GM08714 (cell line): Measurements from ENCODE around the gene PCDH9.

Experiments
- H3K4me3 ChIP-seq: fragments of 200-500 bp; sonication (Bioruptor generic); 2 replicates; pipeline ENCODE4 v1.5.1; 2014; ENCODE audit warnings: mild to moderate bottlenecking, low read length, inconsistent platforms
- ZNF274 ChIP-seq: IDR thresholded peaks from 2 replicates; pipeline ENCODE4 v1.6.1; 2012; ENCODE audit warnings: mild to moderate bottlenecking, low read depth, low read length

Gene PCDH9

DNA sequence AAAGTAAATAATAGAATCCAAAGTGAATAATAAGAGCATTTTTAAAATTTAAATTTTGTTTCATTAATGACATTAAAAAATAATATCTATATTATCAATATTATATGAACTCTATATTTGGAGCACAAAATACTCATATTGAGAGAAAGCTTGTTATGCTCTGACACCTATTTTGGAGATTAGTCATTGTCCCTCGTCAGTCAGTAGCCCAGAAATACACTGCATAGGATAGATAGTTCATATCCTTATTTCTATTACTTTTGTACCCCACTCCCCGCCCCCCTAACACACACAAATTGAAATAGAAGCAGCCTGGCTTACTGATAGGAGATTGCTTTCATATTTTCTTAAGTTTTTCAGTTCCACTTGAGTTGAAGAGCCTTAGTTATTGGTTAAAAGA, 652.8 kb downstream of the PCDH9 start:
- no peak overlapping the region for H3K4me3 ChIP-seq
- no peak for TF ChIP-seq ZNF274

DNA sequence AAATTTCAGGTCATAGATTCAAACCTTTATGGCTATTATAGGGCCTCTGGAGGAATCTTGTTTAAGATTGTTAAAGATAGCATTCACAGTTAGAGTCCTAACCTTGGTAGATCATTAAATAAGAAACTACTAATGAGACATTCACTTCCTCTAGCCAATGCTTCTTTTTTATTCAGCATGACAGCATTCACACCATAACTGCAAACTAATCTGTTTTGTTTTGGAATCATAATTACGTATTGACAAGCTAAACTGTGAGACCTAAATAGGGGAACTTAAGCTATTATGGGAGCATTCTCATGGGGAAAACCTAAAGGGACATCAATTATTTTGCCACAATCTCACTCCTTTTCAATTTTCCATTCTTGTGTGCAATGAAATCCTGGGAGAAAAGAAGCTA, 653.8 kb downstream of the PCDH9 start:
- TF ChIP-seq ZNF274, result no peak
- no peak overlapping the region for H3K4me3 ChIP-seq

DNA sequence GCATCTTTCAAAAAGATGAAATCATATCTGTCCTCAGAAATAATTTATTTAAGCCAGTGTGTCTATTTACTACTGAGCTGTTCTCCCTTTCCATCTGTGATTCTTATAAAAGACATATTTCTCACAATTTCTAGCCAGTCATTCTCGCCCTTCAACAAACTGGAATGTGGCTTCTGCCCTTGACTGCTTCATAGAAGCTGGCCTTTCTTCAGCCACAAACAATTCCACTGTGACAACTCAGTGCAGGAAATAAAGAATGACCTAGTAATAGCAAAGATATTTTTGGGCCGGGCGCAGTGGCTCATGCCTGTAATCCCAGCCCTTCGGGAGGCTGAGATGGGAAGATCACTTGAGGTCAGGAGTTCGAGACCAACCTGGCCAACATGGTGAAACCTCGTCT, 655.5 kb downstream of the PCDH9 start:
- H3K4me3 ChIP-seq, result no peak overlapping the region
- TF ChIP-seq ZNF274, result no peak

DNA sequence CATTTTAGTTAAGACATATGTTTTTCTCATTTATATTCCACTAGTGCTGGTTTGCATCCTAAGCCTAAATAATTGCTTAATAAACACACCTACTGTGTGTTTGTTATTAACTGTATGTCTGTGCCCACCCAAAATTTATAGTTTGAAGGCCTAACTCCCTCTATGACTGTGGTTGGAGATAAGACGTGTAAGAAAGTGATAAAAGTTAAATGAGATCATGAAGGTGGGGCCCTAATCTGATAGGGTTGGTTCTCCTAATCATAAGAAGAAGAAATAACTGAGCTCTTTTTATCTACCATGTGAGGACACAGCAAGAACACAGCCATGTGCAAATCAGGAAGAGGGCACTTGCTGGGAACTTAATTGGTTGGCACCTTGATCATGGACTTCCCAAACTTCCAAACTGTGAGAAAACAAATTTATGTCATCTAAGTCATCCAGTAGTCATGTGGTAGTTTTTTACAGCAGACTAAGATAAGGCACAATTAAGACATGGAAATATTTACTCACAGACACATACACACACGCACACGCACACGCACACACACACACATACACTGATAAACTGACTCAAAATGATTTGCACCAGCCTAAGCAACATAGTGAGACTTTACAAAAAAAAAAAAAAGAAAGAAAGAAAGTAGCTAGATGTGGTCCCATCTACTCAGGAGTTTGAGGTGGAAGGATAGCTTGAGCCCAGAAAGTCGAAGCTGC, 662.1 kb downstream of the PCDH9 start:
- no peak overlapping the region for H3K4me3 ChIP-seq
- TF ChIP-seq ZNF274, result no peak

DNA sequence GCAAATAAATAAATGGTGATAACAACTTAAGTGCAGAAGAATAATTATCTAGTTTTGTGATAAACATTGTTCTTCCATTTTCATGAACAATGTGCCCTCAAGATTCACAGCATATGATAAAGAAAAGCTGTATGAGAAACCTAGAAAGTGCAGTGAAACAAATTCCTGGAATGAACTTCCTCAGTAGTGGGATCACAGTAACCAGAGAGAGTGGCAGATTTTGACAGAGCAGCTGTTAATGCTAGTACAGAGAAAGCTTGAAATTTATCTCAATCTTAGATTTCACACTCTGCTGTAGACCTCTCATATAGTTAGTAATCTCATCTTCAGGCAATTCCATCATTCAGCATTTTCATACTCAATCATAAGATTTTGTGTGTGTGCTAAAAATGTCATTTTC, 664.9 kb downstream of the PCDH9 start:
- H3K4me3 ChIP-seq, result no peak overlapping the region
- TF ChIP-seq ZNF274, result no peak

DNA sequence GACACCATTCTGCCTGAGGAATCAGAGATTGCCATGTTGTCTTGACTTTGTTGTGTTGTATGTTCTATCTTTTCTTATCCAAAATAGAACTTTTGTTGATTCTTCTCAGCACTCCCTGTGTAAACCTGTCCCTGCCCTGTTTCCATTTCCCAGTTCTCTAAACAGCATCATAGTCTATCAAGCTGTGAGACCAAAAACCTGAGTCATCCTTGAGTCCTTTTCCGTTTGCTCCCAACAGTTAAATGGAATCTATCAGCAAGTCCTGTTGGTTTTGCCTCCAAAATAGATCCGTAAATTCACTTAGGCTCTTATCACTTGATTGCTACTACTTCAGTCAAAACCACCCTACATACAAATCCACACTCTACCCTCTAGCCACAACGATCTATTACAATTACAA, 667.1 kb downstream of the PCDH9 start:
- H3K4me3 ChIP-seq, result no peak overlapping the region
- no peak for TF ChIP-seq ZNF274

DNA sequence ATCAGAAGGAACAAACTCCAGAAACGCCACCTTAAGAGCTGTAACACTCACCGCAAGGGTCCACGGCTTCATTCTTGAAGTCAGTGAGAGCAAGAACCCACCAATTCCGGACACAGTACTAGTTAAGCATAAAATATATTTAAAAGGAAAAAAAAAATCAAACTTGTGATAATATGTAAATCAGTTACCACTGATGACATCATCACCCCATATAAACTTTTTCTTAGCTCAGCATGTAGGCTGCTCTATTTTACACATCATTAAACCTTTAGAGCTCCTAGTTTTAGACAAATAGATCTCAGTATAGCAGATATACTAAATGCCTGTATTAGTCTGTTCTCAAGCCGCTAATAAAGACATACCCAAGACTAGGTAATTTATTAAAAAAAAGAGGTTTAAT, 668.1 kb downstream of the PCDH9 start:
- no peak for TF ChIP-seq ZNF274
- no peak overlapping the region for H3K4me3 ChIP-seq

DNA sequence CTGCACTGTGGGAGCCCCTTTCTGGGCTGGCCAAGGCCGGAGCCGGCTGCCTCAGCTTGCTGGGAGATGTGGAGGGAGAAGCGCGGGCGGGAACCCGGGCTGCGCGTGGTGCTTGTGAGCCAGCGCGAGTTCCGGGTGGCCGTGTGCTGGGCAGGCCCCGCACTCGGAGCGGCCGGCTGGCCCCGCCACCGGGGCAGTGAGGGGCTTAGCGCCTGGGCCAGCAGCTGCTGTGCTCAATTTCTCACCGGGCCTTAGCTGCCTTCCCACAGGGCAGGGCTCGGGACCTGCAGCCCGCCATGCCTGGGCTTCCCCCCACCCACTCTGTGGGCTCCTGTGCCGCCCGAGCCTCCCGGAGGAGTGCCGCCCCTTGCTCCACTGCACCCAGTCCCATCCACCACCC, 669.1 kb downstream of the PCDH9 start:
- no peak overlapping the region for H3K4me3 ChIP-seq
- TF ChIP-seq ZNF274, result no peak

DNA sequence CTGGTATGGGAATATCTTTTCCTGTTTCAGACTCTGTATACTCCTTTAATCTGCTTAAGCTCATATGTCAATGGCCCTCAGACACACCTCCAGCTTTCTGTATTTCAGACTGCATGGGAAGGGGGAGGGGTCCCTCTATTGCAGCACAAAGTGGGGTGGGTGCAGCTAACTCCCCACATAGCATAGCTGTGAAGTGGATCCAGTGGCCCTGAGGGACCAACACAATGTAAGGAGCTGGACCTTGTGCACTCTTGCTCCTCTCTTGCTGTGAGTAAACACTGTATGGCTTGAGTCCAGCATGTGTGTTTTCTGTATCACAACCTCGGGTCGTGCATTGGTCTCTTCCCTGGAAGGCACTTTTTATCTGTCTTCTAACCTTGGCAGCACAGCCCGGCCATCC, 669.9 kb downstream of the PCDH9 start:
- H3K4me3 ChIP-seq, result no peak overlapping the region
- TF ChIP-seq ZNF274, result no peak

DNA sequence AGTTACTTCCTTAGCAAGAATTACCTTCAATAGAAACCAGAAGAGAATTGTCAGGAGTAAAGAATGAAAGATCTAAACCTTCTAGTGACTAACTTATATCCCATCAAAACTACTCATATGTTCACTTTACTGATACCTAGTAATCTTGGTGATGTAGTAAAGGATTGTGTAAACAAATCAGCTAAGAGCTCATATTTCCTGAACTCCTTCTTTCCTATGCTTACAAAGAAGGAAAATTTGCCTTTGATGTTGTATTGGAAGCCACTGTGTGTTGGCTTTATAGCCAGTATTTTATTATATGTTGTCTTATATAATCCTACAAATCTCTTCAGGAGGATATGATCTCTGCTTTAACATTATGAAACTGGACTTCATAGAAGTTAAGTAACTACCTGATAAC, 671.0 kb downstream of the PCDH9 start:
- TF ChIP-seq ZNF274, result no peak
- H3K4me3 ChIP-seq, result no peak overlapping the region

DNA sequence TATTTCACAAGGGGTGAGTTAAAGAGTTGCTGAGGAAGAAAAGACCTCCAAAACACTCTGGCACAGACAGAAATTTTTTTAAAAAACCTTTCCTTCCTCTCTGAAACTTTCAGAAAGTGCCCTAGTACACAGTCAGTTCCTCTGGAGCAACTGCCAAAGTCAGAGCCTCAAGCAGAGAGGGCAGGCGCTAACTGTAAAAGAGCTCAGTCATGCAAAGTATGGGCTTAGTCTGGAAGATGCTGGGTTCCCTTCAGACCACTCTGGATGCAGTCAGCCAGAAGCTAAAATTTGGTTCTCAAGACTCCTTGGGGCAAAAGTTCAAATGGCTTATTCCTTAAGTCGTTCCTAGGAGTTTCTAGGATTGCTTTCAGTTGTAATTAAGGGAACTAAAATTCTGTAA, 671.6 kb downstream of the PCDH9 start:
- no peak overlapping the region for H3K4me3 ChIP-seq
- no peak for TF ChIP-seq ZNF274

DNA sequence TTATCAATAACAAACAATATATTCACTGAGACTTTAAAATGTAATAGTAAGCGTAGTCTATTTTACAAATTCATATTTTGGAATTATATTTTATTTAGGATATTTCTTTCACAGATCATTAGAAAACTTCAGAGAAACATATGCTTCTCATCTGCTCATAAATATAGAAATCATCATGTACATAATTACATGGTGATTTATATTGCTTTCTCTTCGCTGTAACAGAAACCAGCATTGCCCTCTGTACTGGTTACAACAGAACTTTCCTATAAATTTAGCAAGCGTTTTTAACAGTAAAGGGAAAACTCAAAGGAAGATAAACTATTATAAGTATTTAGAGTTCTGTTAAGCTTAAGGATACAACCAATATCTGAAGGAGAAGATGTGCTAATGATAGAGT, 672.8 kb downstream of the PCDH9 start:
- no peak overlapping the region for H3K4me3 ChIP-seq
- TF ChIP-seq ZNF274, result no peak

DNA sequence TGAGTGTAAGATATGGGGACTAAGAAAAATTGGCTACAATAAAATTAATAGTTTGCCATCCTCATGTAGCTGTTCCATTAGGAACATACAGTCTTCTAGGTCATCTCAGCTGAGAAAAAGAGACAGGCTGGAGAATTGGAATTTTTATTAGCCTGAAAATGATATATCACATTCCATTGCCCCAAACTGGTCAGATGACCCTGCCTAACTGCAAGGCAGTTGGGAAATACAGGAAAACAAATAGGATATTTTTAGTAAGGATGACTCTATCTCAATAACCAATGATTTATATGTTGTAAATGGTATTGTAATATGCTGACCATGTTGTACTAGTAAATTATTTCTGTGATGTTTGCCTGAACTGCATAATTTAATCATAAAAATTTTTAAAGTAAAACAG, 673.8 kb downstream of the PCDH9 start:
- no peak for TF ChIP-seq ZNF274
- no peak overlapping the region for H3K4me3 ChIP-seq

DNA sequence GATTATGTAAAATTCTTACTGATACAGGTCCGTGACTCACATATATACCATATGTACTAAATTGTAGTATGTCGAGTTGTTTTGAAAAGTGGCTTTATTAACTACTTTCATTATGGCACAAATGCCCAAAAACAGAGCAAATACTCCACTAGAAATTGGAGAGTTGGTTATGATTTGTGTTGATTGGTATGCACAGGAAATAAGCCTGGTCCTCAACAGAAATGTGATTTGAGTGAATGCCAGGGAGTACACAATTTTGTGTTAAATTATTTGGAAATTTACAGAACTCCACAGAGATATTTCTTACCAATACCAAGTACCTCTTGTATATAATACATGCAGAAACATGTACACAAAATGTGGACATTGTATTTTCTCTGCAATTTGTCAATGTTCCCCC, 676.7 kb downstream of the PCDH9 start:
- no peak overlapping the region for H3K4me3 ChIP-seq
- no peak for TF ChIP-seq ZNF274

DNA sequence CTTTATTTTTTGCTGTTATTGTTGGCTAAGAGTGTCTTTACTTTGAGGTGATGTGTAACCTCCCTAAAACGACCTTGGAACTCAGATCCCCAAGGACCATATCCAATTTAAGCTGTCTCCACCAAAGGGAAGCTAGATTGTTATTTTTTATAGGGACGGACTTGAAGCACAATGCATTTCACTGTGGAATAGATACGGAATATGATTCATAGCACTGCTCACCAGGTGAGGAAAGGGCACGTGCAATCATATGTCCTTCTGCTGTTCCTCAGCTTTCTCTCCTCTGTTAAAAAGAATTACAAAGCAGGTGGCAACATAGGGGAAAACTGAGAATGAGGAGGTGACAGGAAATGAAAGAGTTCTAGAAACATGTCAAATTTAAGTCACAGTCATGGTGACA, 679.0 kb downstream of the PCDH9 start:
- no peak for TF ChIP-seq ZNF274
- no peak overlapping the region for H3K4me3 ChIP-seq

DNA sequence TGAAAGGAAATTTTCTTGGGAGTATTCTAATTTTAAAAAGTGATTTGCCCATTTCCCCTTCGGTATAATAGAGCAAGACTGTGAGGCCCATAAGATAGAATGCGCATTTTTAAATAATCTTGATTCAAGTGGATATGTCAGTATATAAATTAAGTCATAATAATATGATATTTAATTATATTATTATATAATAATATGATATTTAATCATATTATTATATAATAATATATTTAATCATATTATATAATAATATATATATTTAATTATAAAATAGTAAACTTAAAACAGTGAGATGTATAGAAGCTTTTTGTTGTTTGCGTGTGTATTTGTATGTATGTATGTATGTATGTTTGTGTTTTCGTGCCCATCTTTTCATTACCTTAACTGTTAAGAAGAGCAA, 682.5 kb downstream of the PCDH9 start:
- no peak for TF ChIP-seq ZNF274
- H3K4me3 ChIP-seq, result no peak overlapping the region
